IMR-90 (cell line): ENCODE measurements around the gene OGDHL.

Source experiments
- RAD21 ChIP-seq: IDR thresholded peaks from 2 replicates; pipeline ENCODE4 v1.6.1; 2012; ENCODE audit warnings: low read length, improper control_type of control experiment
- TF ChIP-seq, protein P1 (sequence below): conservative IDR thresholded peaks from 2 replicates; pipeline ENCODE4 v1.5.1; 2012; ENCODE audit warnings: mild to moderate bottlenecking, low read depth, low read length, improper control_type of control experiment

DNA sequence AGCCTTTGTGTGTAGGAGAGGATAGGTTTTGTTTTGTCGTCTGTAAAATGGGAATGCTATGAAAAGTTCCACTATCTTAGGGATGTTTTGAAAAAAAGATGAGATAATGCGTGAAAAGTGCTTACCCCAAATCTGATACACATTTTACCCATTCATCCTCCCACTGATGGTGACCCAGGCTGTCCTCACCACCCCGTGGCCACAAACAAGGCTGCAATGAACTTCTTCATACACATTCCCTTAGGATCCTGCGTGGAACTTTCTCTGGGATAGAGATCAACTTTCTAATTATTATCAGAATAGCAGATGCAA is 399 bp upstream of the OGDHL start:
- TF ChIP-seq, protein P1, sequence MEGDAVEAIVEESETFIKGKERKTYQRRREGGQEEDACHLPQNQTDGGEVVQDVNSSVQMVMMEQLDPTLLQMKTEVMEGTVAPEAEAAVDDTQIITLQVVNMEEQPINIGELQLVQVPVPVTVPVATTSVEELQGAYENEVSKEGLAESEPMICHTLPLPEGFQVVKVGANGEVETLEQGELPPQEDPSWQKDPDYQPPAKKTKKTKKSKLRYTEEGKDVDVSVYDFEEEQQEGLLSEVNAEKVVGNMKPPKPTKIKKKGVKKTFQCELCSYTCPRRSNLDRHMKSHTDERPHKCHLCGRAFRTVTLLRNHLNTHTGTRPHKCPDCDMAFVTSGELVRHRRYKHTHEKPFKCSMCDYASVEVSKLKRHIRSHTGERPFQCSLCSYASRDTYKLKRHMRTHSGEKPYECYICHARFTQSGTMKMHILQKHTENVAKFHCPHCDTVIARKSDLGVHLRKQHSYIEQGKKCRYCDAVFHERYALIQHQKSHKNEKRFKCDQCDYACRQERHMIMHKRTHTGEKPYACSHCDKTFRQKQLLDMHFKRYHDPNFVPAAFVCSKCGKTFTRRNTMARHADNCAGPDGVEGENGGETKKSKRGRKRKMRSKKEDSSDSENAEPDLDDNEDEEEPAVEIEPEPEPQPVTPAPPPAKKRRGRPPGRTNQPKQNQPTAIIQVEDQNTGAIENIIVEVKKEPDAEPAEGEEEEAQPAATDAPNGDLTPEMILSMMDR, result no peak
- TF ChIP-seq RAD21, result no peak
